KBM-7 (cell line): ENCODE results near the gene FRMD1.
"Not testable (repeated sequence)": the region's sequence is repeated elsewhere in the genome, so short reads cannot be mapped to it uniquely, and the experiment has no call there.

Source experiments
- DNase-seq: peaks from one replicate; pipeline ENCODE4 v3.0.0-alpha.2; 2015
- in situ Hi-C: fragments of 300-500 bp; cut with MboI; formaldehyde crosslinking; loops from 2 replicates; pipeline ENCODE4 v1.14.3; 2020; ENCODE audit warnings: low sequenced_read_pairs, low pct_unique_long_range_greater_than_20kb, mixed read lengths

The FRMD1 gene

GRCh38 chr6:168084465-168085160, 5.6 kb upstream of the FRMD1 start:
- DNase-seq = no peak
- in situ Hi-C loops = no loop called here

- no peak for DNase-seq
- in situ Hi-C loops = no loop called here
Observed at GRCh38 chr6:168083514-168083885, 4.5 kb upstream of the FRMD1 start.

DNA sequence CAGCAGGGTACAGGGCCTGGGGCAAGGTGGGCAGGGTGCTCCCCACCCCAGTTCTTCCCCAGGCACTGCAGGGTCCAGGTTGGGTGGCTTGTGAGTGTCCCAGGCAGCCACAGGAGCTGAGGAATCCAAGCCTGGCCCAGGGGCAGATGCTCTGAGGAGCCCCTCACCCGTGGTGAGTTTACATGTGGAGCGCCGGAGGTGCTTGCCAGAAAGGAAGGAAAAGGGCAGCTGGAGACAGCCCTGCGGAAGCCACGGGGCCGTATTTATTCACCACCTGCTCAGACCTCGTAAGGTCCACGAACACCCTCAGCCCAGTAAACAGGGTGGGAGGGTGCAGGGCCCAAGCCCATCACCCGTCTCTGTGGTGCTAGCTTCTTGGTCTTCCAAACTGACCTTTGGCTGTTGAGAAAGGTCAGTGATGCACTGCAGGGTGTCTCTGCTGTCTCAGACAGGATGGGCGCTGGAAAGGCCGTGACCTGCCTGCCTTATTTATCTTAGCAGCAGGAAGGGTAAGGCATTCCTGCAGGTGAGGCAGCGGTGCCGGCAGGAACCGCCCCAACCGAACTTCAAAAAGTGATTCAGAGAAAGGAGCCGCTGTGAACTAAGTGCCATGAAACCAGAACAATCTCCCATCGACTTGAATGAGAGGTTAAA, 4.0 kb upstream of the FRMD1 start:
- in situ Hi-C loops = no loop called here
- DNase-seq = no peak

DNA sequence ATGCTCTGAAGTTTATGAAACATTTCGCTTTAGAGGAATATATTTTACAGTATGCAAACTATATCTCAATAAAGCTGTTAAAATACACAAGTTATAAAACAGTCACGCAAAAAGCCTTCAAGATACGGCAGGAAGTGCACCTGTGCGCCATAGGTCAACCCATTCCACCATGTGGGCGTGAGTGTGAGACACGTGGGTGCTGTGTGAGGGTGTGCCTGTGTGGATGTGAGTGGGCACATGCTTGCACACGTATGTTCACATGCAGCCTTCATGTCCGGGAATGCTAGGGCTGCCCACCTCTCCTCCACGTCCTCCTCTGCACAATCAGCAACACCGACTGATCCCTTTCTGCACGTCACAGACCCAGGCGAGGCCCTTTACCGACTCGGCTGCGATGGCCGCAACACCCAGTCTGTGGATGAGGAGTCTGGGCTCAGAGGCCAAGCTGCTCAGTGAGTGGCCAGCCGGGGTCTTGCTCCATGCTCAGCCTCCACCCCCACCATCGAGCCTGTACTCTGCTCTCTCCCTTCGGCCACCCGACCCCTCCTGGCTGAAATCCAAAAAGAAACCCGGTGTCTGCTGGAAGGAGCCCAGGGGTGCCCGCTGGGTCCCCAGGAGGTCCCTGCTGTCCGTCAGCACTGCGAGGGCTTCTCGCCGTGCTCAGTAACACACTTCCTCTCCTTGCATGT, 3.0 kb upstream of the FRMD1 start:
- in situ Hi-C loops = no loop called here
- DNase-seq = no peak

- in situ Hi-C loops = no loop called here
- no peak for DNase-seq
Observed at GRCh38 chr6:168080393-168081077, 1.5 kb upstream of the FRMD1 start.

DNA sequence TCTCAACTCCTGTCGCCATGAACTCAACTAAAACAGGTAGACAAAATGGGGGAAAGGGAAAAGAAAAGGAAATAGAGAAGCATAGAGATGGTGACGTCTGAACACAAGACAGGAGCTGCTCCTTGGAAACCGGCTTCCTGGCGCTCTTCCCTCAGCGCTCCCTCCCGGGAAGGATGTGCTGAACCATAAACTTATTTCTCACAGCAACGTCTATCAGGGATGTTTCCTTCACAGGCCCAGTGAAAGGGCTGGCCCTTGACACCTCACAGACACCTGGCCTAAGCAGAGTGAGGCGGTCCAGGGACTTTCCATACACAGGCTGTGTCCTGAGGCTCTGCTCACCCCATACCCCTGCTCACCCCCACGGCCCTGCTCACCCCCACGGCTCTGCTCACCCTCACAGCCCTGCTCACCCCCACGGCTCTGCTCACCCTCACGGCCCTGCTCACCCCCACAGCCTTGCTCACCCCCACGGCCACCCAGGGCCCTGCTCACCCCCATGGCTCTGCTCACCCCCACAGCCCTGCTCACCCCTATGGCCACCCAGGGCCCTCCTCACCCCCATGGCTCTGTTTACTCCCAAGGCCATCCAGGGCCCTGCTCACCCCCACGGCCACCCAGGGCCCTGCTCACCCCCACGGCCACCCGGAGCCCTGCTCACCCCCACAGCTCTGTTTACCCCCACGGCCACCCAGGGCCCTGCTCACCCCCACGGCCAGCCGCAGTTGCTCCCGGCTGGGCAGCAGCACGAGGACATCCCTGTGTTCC, 653 bp downstream of the FRMD1 start:
- in situ Hi-C loops = no loop called here
- no peak for DNase-seq

GRCh38 chr6:168077401-168077800, 1.6 kb downstream of the FRMD1 start:
- in situ Hi-C loops, DNase-seq: not testable (repeated sequence)

- no peak for DNase-seq
- in situ Hi-C loops = no loop called here
Observed at GRCh38 chr6:168075787-168076202, 3.2 kb downstream of the FRMD1 start.

DNA sequence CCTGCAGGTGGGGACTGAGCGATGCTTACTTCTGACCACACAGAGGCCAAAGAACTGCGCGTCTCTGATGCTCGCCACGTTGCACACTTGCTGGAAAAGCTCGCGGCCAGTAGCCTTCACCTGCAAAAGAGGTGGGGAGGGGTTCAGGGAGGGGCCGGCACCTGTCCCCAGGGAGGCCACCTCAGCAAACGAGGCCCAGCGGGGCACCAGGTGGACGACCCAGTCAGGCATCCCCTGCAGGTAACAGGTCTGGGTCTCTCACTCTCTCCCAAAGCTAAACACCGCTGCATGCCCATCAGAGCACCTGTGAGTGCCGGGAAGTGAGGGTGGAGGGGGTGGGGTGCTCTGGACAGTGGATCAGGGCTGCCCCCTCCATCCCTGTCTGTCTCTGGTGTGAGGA, 3.8 kb downstream of the FRMD1 start:
- no peak for DNase-seq
- in situ Hi-C loops = no loop called here

DNA sequence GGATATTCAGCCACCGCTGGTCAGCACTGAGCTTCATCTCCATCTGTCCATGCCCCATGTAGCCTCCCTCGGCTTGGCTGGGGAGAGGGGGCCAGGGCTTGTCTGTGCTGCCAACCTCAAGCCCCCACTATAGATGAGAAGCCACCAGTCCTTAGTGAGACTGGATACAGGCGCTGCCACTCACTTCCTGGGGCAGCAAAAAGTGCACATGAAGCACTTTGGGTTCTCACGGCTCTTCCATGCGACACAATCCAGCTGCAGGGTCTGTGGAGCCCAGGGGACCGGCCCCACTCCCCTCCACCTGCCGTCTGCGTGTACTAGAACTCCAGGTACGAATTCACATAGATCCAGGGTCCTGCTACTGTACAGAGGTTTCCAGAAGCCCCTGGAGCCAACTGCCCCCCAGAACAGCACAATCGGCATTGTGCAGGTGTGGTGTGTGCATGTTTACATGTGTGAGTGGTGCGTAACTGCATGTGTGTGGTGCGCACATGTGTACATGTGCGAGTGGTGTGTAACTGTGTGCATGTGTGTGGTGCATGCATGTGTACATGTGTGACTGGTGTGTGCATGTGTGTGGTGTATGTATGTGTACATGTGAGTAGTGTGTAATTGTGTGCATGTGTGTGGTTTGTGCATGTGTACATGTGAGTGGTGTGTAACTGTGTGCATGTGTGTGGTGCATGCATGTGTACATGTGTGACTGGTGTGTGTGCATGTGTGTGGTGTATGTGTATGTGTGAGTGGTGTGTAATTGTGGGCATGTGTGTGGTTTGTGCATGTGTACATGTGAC, 4.9 kb downstream of the FRMD1 start:
- in situ Hi-C loops = no loop called here
- DNase-seq = no peak

- in situ Hi-C loops = no loop called here
- no peak for DNase-seq
Observed at GRCh38 chr6:168072730-168073129, 6.3 kb downstream of the FRMD1 start.

GRCh38 chr6:168072261-168072660, 6.8 kb downstream of the FRMD1 start:
- DNase-seq = no peak
- in situ Hi-C loops = no loop called here

GRCh38 chr6:168071620-168072019, 7.4 kb downstream of the FRMD1 start:
- no peak for DNase-seq
- in situ Hi-C loops = no loop called here

- in situ Hi-C loops = no loop called here
- no peak for DNase-seq
Observed at GRCh38 chr6:168070804-168071203, 8.2 kb downstream of the FRMD1 start.

GRCh38 chr6:168067081-168067759, 11.8 kb downstream of the FRMD1 start:
- in situ Hi-C loops = no loop called here
- DNase-seq = no peak

DNA sequence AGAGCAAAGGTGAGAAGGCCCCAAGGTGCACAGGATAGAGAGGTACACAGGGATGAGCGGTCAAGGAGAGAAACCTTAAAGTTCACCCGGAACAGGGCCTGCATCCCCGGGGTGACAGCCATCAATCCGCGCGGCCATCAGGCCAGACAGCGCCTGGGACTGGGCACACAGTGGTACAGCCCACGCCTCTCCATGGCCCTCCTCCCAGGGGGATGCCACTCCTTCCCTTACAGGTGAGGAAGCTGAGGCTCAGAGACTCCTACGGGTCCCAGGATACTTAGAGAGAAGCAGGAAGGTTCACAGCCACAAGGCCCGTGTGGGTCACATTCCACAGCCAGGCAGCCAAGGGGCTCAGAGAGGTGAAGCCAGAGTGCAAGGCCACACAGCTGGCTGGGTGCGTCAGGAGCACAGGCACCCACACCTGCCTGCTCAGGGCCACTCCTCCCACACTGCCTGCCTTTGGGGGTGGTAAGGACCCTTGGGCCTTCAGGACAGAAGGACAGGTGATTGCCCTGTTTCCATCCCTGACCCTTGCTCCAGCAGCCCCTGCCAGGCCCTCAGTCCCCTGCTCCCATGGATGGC, 14.7 kb downstream of the FRMD1 start:
- in situ Hi-C loops = no loop called here
- DNase-seq = no peak

DNA sequence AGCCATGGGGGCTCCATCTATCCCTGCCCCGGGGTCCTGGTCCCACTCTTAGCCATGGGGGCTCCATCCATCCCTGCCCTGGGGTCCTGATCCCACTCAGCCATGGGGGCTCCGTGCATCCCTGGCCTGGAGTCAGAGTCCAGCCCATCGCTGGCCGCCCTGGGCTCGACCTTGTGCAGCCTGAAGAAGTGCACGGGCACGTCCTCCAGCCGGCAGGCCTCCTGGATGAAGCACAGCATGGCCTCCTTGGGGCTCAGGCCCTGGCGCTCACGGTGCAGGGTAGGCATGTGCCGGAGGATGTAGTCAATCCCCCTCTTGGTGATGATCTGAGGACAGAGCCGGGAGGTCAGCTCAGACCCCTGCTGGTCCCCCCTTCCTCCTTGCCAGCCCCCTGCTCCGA, 15.6 kb downstream of the FRMD1 start:
- in situ Hi-C loops = no loop called here
- no peak for DNase-seq
